Measurements from ENCODE around the gene VPS54.
A peak's percentile ranks its signal among the peaks of the same experiment; 100 is the strongest.
"Not testable (repeated sequence)": the region's sequence is repeated elsewhere in the genome, so short reads cannot be mapped to it uniquely, and the experiment has no call there.

The VPS54 gene

DNA sequence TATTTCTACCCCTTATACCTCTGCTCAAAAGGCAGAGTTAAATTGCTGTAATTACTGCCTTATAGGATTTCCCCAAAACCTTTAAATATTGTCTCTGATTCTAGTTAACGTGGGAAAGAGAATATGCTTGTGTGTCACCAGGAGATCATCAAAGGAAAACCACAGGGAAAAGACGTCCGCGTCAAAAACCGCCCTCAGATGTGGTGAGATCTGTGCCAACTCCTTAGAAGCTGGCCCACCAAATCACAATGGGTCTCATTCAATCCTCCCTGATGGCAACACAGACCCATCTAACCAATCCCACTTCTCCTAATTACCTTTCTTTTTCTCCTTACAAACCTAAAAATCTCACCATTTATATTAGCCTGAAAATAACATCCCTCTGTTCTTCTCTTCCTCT is 25.4 kb downstream of the VPS54 start:
- DNase-seq (ENCODE audit: low spot score) = no peak

DNA sequence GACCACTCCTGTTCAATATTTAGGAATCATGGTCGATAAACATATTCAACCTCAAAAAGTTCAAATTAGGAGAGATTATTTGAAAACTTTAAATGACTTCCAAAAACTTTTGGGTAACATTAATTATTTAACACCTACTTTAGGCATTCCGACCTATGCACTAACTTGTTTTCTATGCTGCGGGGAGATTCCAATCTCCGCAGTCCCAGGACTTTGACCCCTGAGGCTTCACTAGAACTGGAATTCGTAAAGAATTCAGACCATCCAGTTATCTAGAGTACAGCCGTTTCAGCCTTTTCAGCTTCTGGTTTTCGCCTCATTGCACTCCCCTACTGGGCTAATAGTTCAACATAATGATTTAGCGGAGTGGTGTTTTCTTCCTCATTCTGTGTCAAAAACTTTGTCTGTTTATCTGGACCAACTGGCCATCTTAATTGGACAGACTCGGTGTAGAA is 26.1 kb downstream of the VPS54 start:
- DNase-seq (ENCODE audit: low spot score) = not testable (repeated sequence)

DNA sequence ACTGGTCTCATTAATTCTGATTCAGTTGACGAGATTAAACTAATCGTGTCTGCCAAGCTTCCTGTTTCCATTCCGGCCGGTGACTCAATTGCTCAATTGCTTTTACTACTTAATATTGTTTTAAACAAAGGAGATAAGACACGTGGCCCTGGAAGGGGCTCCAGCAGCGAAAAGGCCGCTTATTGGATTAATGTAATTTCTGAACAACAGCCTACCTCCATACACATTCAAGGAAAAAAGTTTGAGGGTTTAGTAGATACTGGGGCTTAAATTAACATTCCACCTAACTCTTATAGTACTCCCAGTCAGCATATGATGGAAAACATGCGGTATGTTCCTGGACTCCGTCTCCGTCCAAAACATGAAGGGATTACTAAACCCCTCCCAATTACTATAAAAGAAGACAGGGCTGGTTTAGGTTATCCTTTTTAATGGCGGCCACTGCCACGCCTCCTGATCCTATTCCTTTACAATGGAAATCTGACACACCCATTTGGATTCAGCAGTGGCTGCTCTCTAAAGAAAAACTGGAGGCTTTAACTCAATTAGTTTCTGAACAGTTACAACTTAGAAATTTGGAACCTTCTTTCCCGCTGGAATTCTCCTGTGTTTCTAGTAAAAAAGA is 27.1 kb downstream of the VPS54 start:
- no peak for DNase-seq (ENCODE audit: low spot score)

DNA sequence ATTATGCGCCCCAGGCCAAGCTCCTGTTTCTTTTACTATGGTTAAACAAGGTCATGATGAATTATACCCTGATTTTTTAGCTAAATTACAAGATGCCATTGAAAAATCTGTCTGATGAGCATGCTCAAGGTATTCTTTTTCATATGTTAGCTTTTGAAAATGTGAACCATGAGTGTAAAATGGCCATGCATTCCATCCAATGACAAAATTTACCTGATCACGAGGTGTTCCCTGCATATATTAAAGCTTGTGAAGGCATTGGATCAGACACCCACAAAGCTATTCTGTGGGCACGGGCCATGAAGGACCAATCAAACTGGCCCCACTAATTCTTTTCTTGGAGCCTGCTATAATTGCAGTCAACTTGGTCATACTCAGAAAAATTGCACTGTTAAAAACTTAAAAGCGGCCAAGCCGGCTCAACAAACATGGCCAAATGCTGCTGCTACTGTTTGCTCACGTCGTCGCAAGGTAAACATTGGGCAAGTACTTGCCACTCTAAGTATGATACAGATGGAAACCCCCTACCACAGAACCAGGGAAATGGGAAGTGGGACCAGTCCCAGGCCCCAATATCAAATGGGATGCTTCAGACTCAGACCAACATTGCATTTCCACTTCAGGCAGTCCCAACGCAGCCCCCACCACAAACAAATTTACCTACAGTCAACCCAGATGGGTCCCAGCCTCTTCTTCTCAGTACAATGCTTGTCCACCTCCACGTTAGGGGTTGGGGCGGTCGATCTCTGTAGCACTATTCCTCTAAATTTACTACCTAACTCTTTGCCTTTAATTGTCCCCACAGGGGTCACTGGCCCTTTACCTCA is 27.8 kb downstream of the VPS54 start:
- not testable (repeated sequence) for DNase-seq (ENCODE audit: low spot score)

DNA sequence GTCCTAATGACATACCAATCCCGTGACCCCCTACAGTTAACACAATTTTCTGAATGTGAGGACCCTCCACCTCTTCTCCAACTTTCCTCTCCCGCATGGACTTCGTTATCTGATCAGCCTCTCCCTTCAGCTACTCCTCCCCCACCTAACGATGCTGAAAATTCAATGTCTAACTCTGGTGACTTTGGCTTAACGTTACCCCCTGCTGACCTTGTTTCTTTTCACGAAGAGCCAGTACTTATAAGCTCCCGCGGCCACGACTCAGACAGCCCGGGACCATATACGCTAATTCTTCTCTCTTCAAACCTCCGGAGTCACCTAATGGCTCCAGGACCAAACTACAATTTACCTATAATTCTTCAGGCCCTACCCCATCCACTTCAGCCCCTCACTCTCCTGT is 29.2 kb downstream of the VPS54 start:
- no peak for DNase-seq (ENCODE audit: low spot score)

DNA sequence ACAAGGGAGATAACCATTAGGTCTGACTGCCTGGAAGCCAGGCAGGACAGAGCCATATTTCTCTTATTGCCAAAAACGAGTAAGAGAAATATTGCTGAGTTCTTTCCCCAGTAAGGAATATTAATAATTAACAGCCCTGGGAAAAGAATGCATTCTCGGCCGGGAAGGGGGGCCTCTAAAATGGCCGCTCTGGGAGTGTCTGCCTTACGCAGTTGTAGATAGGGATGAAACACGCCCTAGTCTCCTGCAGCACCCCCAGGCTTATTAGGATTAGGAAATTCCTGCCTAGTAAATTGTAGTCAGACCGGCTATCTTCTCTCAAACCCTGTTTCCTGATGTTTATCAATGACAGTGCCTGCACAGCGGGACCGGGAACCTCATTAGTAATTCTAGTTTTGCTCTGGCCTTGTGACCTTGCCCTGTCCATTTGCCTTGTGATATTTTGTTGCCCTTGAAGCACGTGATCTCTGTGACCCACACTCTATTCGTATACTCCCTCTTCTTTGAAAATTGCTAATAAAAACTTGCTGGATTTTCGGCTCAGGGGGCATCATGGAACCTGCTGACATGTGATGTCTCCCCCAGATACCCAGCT is 30.3 kb downstream of the VPS54 start:
- DNase-seq (ENCODE audit: low spot score) = not testable (repeated sequence)

DNA sequence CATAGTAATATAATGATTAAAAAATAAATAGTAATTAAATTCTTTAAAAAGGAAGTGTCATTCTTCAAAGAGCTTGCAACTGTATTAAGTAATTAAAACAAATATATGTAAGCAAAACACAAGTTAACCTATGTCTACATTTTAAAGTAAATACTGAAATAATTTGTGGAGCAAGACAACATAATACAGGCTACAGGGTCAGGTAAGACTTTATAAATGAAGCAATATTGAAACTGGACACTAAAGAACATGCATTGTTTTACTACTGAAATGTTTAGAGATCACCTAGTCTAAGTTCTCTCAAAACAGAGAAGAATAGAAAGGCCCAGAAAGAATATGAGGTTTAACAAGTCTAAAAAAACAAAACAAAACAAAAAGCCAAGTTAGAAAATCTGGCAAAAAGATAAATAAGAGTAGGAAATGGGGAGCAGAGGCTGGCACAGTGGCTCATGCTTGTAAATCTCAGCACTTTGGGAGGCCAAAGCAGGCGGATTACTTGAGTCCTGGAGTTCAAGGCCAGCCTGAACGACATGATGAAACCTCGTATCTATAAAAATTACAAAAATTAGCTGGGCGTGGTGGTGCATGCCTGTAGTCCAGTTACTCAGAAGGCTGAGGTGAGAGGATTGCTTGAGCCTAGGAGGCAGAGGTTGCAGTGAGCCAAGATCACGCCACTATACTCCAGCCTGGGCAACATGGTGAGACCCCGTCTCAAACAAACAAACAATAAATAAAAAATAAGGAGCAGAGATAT is 34.4 kb downstream of the VPS54 start:
- DNase-seq (ENCODE audit: low spot score) = no peak

DNA sequence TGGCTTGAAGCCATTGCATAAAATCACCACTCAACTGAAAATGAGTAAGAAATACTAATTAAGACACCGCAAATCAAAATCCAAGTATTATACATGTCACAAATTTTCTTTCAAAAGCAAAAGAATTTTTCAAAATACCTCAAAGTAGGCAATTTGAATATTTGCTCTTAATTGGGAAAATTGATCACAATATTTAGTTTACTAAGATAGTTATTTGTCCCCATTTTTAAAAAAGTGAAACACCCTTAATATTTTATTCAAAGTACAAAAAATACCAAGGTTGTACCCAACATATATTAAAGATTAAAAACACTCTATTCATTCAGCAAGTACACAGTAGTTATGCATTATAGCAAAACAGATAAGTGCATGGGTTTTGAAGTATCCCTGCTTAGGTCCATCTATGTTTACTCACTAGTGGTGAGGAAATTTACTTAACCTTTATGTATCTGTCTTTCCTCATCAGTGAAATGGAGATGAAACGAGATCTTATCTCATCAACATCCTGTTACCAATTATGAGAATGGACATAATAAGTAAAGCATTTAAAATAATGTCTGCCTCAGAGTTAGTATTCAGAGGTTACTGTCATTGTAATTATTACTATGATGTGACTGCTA is 35.1 kb downstream of the VPS54 start:
- no peak for DNase-seq (ENCODE audit: low spot score)

DNA sequence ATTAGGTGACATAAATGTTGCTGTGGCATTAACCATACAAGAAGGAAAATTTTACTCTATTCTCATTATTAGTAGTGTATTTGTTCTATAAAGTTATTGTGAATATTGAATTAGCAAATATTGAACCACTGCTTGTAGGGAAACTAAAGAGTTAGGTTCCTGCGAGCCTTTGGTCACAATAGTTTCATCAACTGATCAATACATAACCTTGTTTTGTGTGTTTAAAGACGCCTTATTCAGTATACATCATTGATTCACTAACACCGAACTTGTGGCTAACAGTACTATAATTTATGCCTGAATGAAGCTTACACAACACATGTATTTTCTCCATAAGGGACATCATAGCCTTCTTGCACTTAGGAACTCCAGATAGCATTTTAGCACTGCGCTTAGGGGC is 36.9 kb downstream of the VPS54 start:
- DNase-seq (ENCODE audit: low spot score) = no peak

DNA sequence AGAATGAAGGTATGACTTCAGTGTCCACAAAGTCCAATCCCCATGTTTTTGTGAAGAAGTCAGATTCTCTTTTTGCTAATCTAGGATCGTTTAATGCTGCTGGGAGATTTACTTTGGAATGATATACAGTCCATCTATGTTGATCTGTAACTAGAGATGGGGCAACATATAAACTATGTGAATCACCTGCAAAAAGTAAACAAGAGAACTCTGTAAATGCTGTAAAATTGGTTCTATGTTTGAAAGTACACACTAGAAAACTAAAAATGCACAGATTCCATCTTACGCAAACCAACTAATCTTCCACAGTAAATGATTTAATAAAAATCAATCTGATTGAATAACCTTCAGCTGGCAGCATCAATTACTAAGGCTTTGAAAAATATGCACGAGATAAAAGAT is 37.5 kb downstream of the VPS54 start:
- no peak for DNase-seq (ENCODE audit: low spot score)

DNA sequence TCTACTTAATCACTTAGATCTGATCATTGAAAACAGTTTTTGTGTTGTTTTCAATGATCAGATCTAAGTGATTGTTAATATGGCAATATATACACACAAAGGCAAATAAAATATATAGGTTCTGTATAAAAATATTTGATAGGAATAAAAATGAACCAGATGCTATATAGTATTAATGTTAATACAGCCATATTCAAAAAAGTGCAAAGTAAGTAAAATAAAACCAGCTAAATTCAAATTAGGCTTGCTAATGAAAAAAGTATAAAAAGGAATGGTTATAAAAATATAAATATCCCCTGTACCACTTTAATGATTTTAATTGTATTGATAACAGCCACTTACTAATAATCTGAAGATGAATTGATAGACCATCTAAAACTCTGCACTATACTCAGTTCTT is 38.4 kb downstream of the VPS54 start:
- DNase-seq (ENCODE audit: low spot score) = no peak

DNA sequence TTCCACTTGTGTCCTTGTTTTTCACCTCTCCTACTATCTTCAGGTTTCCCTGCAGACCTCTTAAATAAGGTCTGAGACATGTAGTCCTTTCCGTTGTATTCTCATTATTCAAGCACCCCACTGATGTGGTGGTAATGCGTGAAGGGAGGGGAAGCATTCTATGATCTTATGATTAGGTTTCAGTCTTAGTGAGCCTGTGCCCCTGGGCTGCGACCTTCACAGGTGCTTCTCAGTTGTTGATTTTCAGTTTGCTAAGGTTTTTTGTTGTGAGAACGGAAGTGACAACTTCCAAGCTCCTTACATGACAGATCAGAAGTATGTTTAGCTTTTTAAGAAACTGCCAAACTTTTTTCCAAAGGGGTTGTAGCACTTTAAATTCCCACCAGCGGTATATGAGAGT is 41.3 kb downstream of the VPS54 start:
- DNase-seq (ENCODE audit: low spot score) = no peak

DNA sequence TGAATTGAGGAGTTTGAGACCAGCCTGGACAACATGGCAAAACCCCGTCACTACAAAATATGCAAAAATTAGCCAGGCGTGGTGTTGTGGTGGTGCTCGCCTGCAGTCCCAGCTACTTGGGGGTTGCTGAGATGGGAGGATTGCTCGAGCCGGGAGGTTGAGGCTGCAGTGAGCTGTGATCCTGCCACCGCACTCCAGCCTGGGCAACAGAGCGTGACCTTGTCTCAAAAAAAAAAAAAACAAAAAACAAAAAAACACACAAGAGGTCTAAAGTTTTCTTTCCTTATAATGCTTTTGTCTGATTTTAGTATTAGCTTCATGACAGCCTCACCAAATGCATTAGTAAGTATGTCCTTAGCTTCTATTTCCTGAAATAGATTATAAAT is 43.1 kb downstream of the VPS54 start:
- DNase-seq (ENCODE audit: low spot score) = no peak

DNA sequence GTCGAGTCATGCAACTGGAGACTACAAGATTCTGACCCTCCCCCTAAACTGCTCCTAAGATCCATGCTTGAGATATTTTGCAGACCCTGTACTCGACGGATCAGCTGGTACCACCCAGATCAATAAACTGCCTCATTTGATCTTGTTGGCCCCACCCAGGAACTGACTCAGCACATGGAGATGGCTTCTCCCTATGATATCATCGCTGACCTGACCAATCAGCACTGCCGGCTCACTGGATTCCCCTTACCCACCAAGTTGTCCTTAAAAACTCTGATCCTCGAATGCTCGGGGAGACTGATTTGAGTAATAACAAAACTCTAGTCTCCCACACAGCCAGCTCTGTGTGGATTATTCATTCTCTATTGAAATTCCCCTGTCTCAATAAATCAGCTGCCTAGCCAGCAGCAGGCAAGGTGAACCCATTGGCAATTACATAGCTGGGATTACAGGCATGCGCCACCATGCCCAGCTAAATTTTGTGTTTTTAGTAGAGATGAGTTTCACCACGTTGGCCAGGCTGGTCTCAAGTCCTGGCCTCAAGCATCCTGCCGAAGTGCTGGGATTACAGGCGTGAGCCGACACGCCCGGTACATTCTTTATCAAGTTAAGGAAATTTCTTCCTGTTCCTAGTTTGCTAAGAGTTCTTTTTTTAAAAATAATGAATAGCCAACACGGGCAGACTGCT is 43.6 kb downstream of the VPS54 start:
- DNase-seq (ENCODE audit: low spot score) = no peak

DNA sequence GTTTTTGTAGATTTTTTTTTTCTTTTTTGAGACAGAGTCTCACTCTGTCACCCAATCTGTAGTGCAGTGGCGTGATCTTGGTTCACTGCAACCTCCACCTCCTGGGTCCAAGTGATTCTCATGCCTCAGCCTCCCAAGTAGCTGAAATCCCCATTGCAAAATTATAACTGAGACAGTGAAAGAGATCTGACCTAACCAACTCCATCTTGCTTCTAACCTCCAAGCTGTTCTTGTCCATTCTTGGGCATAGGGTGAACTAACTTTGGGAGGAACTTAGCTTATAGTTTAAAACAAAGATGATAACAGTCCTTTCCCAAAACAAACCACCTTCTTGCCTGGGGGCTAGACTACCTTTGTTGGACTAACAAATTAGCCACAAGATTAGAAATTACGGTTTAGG is 44.2 kb downstream of the VPS54 start:
- not testable (repeated sequence) for DNase-seq (ENCODE audit: low spot score)

DNA sequence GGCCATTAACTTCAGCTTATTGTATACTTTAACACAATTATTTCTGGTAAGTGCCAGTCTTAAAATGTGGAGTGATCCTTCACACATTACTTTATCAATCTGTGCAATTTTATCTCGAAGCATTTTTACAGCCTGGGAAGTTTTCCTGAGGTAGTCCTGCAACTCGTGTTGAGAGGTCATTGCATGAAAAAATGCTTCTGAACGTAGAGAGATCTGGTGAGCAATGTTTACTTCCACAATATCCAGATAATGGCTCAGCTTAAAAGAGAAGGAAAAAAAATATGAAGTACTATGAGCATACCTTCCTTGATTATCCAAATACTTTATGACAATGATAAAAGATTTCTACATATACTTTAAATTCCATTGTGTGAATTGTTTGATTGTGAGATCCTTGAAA is 57.0 kb downstream of the VPS54 start:
- DNase-seq (ENCODE audit: low spot score) = no peak

DNA sequence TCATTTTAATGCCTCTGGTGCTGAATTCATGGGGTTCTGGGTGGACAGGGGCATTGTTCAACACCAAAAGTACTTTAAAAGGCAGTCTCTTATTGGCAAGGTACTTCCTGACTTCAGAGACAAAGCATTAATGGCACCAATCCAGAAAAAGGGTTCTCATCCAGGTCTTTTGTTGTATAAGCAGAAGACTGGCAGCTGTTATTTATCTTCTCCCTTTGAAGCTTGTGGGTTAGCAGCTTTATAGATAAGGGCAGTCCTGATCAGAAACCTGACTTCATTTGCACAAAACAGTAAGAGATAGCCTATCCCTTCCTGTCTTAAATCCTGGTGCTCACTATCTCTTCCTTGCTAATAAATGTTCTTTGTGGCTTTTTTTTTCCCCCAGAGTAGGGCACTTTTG is 68.8 kb downstream of the VPS54 start:
- DNase-seq (ENCODE audit: low spot score) = no peak

DNA sequence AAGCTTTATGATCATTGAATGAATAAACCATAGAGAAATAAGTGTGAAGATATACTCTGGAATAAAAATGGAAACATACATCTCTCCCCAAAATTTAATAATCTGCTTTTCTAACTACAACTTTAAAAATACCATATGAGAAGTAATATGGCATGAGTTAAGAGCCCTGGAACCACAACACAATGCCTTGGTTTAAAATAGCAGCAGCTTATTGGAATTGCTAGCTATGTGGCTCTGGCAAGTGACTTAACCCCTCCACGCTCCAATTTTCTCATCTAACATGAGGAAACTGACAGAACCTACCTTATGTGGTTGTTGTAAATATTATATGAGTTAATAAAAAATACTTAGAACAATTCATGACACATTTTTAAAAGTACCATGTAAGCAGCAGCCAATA is 76.4 kb downstream of the VPS54 start:
- no peak for DNase-seq (ENCODE audit: low spot score)

DNA sequence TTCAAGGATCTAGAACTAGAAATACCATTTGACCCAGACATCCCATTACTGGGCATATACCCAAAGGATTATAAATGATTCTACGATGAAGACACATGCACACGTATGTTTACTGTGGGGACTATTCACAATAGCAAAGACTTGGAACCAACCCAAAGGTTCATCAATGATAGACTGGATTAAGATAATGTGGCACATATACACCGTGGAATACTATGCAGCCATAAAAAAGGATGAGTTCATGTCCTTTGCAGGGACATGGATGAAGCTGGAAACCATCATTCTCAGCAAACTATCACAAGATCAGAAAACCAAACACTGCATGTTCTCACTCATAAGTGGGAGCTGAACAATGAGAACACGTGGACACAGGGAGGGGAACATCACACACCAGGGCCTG is 87.1 kb downstream of the VPS54 start:
- DNase-seq (ENCODE audit: low spot score) = not testable (repeated sequence)

DNA sequence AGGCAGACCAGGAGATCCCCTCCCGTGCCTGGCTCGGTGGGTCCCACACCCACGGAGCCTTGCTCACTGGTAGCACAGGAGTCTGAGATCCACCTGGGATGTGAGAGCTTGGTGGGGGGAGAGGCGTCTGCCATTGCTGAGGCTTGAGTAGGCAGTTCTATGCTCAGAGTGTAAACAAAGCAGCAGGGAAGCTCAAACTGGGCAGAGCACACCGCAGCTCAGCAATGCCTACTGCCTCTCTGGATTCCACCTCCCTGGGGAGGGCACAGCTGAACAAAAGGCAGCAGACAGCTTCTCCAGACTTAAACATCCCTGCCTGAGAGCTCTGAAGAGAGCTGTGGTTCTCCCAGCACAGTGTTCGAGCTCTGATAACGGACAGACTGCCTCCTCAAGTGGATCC is 92.4 kb downstream of the VPS54 start:
- no peak for DNase-seq (ENCODE audit: low spot score)

DNA sequence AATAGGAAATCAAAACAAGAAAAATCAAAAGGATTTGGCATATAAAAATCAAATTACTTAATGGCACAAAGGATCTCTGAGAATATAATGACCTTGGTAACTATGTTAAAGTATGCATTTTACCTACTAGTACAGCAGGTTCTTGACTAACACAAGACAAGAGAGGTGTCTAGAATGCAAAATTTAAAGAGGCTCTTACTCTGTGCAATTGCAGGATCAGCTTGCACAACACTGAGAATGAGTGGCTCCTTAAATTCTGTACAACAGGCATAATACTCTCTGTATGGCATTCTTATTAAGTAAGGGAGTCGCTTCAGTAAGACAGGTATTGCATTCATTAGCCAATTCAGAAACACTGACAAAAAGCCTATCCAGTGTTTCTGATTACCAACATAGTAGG is 104.9 kb downstream of the VPS54 start:
- DNase-seq (ENCODE audit: low spot score) = no peak

DNA sequence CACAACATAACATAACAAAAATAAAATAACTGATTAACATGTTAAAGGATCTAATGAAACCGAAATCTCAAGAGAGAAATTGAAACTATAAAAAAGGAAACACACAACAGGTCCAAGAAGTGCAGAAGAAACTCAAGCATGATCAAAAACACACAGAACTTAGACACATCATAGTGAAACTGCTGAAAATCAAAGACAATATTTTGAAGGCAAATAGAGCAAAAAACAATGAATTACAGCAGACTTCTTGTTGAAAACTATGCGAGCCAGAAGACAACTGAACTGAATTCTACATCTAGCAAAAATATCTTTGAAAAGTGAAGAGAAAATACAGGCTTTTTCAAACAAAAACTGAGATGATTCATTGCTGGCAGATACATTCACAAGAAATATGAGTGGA is 116.2 kb downstream of the VPS54 start:
- DNase-seq (ENCODE audit: low spot score) = peak; percentile 13

All from NAMALWA (cell line).